Left renal cortex interstitium (tissue), 4 donors: ENCODE results near the gene RAD51AP2. TPM values are rescaled to one million over a fixed set of nuclear protein-coding genes. Genes with fewer than 3 reads are reported as not detected.
"Not testable (repeated sequence)": the region's sequence is repeated elsewhere in the genome, so short reads cannot be mapped to it uniquely, and the experiment has no call there.

Experiments used
- DNase-seq, 4 donors: peaks; one replicate each; pipeline ENCODE4 v3.0.0-alpha.2; 2013; ENCODE audit warnings: low read depth in 4 of 4, low spot score in 2 of 4, missing footprints in 1 of 4
- polyA plus RNA-seq, 4 donors: library from polyadenylated mRNA; unstranded; fragments of 120-200 nt; gene quantifications; one replicate each; pipeline ENCODE4 v1.2.1, GENCODE V29; 2013; ENCODE audit not compliant: insufficient read length in 4 of 4

RAD51AP2 gene
- polyA plus RNA-seq, result under 1 TPM; 0.17 to 0.40 (median 0.25) TPM

DNA sequence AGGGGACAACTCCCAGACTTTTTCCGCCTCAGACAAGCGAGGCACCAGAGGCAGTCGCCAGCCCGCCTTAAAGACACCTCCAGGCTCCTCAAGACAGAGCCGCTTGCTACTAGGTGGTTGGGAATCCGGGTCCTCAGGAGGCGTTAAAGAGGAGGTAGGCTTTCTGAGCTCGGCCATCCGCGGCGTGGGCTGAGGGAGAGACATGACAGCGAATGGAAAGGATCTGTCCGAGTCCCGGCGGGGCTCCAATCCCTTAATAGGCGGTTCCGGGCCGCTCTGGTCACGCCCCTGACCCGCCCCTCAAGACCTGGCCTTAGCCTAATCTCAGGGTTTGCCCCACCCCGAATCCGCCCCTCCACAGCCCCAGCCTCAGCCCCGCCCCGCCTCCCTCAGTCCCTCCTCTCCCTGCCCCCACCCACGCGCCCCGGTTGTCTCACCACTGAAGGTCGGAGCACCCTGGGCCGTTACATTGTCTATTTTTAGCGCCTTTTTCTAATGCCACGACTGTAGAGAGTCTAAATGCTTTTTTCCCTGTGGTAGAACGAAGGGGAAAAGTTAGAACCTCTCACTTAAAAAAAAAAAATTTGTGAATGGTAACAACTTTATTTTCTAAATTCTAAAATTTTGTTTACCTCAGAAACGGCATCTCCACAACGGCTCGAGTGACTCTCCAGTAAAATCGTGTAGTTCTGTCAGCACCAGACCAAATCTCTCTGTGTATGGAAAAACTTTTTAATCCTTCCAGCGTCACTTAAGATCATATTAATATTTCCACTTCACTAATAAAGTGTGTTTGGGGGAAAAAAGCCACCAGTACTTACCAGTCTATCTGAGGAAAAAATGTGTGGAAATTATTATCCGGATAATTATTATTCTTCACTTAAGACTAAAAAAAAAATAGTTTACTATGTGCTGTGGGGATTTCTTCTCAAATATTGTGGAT is at the start of gene RAD51AP2:
RAD51AP2 (minus strand) TSS at position 229 of the 943 bp plus-strand sequence; CDS start at position 204, 25 bp downstream.
- peak in 3 of 4 donors; percentile 52 to 65 (median 53) for DNase-seq

DNA sequence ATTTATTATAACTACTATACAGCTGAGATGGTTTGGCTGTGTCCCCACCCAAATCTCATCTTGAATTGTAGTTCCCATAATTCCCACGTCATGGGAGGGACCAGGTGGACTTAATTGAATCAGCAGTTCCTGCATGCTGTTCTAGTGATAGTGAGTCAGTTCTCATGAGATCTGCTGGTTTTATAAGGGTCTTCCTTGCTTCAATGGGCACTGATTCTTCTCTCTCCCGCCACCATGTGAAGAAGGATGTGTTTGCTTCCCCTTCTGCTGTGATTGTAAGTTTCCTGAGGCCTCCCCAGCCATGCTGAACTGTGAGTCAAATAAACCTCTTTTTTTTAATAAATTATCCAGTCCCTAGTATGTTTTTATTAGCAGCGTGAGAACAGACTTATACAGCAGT is 47.5 kb upstream of the RAD51AP2 start:
- DNase-seq, result not testable (repeated sequence)

DNA sequence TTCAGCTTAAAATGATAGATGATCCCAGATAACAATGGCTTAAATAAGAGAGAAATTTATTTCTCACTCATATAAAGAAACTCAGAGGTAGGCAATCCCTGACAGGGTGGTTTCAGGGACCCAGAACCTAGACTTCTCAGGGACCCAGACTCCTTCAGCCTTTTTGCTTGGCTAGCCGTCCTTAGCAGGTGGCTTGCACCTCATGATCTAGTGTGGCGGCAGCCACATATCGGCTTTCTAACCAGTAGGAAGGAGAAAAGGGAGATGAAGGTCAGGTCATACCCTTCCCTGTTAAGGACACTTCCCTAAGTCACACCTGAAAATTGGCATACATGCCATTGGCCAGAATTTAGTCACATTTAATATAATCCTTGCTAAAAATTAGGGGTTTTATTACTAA is 40.6 kb upstream of the RAD51AP2 start:
- no peak for DNase-seq

GRCh38 chr2:17558053-17558452 is 39.8 kb upstream of the RAD51AP2 start:
- no peak for DNase-seq

- DNase-seq, result no peak
Measured at GRCh38 chr2:17557596-17557995, 39.4 kb upstream of the RAD51AP2 start.

- no peak for DNase-seq
Measured at GRCh38 chr2:17555150-17555549, 36.9 kb upstream of the RAD51AP2 start.

GRCh38 chr2:17550907-17551306 is 32.7 kb upstream of the RAD51AP2 start:
- no peak for DNase-seq

DNA sequence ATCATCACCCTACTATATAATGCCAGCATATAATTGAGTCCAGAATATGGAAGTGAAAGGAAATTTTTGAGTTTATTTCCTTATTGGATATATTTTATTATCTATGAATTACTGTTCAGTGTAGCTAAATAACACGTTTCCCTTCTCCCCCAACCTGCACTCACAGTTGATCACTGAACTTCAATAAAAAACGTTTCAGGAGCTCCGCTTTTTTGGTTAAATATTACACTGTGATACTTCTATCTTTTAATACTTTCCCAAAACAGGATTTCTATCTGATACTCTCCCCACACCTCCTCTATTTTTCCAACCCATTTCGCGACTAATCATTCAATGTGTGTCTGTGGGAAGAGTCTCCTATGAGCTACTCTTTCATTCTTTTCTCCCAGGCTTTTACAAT is 29.5 kb upstream of the RAD51AP2 start:
- DNase-seq, result no peak

DNA sequence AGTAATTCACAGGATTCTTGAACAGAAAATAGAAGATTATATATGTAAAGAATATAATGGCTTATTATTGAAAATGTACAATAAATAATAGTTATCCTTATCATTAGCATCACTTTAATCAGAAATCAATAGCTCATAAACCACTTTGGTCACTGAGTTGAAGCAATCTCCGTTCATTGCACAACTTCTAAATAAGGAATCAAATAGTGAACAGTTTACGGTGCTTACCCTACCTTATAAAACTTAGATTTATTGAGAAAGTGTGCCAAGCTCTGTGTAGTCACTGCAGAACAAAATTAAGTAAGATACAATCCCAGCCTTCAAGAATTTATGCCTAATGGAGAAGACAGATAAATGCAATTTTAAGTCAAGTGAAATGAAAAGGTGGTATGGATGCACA is 29.0 kb upstream of the RAD51AP2 start:
- no peak for DNase-seq

GRCh38 chr2:17545680-17546613 is 27.7 kb upstream of the RAD51AP2 start:
- no peak for DNase-seq

- DNase-seq, result no peak
Measured at GRCh38 chr2:17544256-17544655, 26.0 kb upstream of the RAD51AP2 start.

DNA sequence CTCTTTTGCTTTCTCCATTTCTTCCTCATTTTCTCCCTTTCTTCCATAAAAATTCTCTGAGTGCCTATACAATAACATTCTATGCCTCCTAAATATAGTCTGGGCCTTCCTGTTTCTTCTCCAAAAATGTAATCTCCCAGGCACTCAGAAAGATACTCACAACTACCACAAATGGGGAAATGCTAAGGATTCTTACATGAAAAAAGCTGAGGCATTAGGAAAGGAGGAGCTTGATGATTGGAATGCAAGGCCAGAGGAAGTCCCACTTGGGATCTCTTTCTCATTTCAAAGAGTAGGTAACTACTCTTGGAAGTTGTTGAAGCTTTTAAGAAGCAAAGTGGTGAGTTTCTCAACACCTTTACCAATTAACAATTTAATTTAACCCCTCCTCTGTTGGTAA is 25.6 kb upstream of the RAD51AP2 start:
- DNase-seq, result no peak

DNA sequence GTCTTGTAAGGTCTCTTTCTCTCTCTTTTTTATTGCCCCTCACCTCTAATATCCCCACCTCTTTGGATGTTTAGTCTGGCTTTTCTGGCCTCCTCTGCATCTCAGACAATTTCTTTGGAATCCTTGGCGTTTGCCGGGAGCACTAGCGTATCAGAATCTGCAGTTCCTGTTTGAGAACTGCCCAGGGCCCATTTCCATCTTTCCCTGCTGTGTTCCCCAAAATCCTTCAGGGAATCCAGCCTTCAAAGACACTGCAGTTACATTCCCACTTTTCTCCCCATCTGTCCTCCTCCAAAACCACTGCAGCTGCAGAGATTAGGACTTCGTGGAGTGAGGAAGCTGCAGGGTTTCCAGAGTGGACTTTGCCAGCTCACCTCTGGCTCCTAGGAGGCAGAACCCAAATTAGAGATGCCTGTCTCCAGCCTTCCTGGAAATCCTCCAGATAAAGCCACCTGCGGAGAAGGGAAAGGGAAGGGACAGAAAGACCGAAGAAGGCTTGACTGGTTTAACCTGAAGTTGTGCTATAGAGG is 25.0 kb upstream of the RAD51AP2 start:
- DNase-seq, result no peak

- no peak for DNase-seq
Measured at GRCh38 chr2:17542471-17542870, 24.2 kb upstream of the RAD51AP2 start.

DNA sequence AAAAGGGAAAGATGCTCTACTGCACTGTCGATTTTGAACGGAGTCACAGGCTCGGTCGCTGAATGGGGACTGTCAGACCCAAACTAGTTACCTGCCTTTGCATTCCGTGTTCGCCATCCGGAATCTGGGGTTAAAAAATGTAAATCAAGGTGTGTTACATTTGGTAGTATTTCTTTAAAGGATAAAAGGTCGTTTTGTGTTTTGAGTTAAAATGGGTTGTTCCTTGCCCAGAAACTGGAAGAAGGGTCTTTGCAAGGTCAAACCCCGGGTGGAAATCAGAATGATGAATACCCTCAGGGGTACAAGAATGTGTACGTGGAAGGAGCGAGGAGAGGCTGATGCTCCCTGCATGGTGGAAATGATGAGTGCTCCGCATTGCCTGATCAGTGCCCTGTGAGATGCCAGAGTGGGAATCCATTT is 23.3 kb upstream of the RAD51AP2 start:
- no peak for DNase-seq

DNA sequence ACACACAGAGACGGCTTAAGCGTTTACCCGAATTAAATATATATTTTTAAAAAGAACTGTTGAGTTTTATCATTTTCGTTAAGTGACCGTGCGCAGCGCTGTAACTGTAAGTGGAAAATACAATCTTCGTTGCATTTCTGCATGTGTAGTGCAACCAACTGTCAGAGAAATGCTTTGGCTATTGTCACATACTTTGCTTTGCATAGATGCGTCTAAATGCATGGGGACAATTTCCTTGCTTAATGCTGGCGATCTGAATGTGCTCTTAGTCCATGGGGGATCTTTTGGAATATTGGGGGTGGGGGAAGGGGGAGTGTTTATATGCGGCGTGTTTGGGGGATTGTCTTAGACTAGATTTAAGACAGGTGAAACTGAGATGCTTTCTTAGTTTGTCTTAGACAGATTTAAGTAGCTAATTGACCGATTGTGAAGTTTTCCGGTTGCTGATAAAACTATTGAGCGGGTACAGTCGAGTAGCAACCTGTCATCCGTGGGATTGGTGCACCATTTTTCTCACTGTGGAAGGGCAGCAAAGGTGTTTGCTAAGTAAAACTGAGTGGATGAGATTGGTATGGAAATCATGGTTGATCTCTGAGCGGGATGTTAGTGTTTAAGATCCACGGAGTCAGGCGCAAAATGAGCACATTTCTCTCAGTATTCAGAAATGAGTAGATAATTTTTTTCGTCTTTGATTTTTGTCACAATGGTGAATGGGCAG is 22.7 kb upstream of the RAD51AP2 start:
- no peak for DNase-seq

DNA sequence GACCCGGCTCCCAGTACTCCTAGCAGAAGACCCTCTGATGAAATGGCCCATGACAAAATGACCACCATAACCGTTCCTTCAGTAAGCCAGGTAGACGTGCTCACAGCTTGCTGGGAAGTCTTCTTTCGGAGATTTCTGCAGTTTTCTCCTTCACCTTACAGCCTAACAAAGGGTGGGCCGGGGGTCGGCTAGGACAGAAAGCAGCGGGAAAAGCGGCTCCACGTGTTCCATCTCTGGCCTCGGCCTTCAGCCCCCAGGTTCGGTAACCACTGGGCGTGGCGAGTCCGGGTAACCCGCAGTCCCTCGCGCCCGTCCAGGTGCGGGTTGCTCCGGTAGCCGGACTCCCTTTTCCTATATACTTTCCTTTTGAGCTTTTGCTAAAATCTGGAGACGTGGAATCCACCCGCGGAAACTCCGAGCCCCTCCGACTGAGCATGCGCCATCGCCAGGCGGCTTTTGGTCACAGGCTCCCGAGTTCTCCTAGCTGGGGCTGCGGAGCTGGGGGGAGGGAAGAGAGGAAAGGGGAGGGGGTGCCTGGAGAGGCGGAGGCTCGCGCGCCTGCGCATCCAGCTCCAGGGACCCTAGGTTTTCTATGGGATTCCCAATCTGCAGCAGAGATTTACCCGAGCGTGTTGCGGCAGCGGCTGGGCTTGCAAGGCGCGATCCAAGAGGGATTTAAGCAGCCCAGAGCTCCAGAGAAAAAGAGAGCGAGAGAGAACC is 22.0 kb upstream of the RAD51AP2 start, which contains the start of gene VSNL1:
VSNL1 (plus strand) TSS at position 604 of the 720 bp plus-strand sequence. CDS start 51,379 bp downstream, outside the sequence.
- DNase-seq, result peak; percentile 89 to 94 (median 91)

DNA sequence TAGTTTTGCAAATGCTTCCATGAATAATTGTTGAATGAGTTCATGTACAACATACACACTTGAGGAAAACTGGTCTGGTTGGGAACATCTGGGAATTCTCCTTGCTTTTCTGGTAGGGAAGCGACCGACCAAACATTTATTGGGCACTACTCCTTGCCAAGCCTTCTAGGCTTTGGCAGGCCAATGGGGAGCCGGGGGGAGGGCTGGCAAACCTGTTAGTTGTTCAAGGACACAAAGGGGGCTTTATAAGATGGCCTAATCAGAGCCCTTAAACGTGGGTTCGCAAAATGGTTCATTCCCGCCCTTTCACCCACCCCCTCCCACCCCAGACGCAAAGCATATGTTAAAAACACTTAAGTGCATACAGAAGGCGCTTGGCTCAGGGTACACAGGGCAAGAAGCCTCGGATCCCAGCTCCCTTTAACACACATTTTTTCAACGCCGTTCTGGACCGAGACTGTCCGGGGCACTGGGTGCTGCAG is 21.4 kb upstream of the RAD51AP2 start:
- DNase-seq, result peak in 1 of 4 donors; percentile 41
